Measurements from ENCODE around the gene PLK1.

PLK1 gene

GRCh38 chr16:23679986-23680336 is 1.3 kb downstream of the PLK1 start:
- no peak for DNase-seq (ENCODE audit: low spot score)

GRCh38 chr16:23682181-23682580 is 3.5 kb downstream of the PLK1 start:
- no peak for DNase-seq (ENCODE audit: low spot score)

GRCh38 chr16:23683487-23683886 is 4.8 kb downstream of the PLK1 start:
- DNase-seq (ENCODE audit: low spot score) = no peak

- DNase-seq (ENCODE audit: low spot score) = no peak
Measured at GRCh38 chr16:23687034-23687808, 8.5 kb downstream of the PLK1 start.

- no peak for DNase-seq (ENCODE audit: low spot score)
Measured at GRCh38 chr16:23689442-23690187, 10.9 kb downstream of the PLK1 start.

- DNase-seq (ENCODE audit: low spot score) = no peak
Measured at GRCh38 chr16:23690771-23691482, 12.2 kb downstream of the PLK1 start.

GRCh38 chr16:23691483-23692189 is 12.9 kb downstream of the PLK1 start:
- no peak for DNase-seq (ENCODE audit: low spot score)

GRCh38 chr16:23692190-23692837 is 13.6 kb downstream of the PLK1 start:
- no peak for DNase-seq (ENCODE audit: low spot score)

GRCh38 chr16:23694265-23694643 is 15.6 kb downstream of the PLK1 start:
- DNase-seq (ENCODE audit: low spot score) = no peak

GRCh38 chr16:23694644-23695373 is 16.1 kb downstream of the PLK1 start:
- no peak for DNase-seq (ENCODE audit: low spot score)

- DNase-seq (ENCODE audit: low spot score) = no peak
Measured at GRCh38 chr16:23695756-23696155, 17.1 kb downstream of the PLK1 start.

GRCh38 chr16:23699100-23699499 is 20.4 kb downstream of the PLK1 start:
- no peak for DNase-seq (ENCODE audit: low spot score)

GRCh38 chr16:23700093-23700492 is 21.4 kb downstream of the PLK1 start:
- DNase-seq (ENCODE audit: low spot score) = no peak

- DNase-seq (ENCODE audit: low spot score) = no peak
Measured at GRCh38 chr16:23700509-23700908, 21.8 kb downstream of the PLK1 start.

- DNase-seq (ENCODE audit: low spot score) = no peak
Measured at GRCh38 chr16:23701045-23701444, 22.4 kb downstream of the PLK1 start.

- no peak for DNase-seq (ENCODE audit: low spot score)
Measured at GRCh38 chr16:23702951-23703350, 24.3 kb downstream of the PLK1 start.

- no peak for DNase-seq (ENCODE audit: low spot score)
Measured at GRCh38 chr16:23704772-23705516, 26.3 kb downstream of the PLK1 start.

- DNase-seq (ENCODE audit: low spot score) = no peak
Measured at GRCh38 chr16:23705517-23705902, 26.8 kb downstream of the PLK1 start.

GRCh38 chr16:23706439-23706838 is 27.8 kb downstream of the PLK1 start:
- no peak for DNase-seq (ENCODE audit: low spot score)

- DNase-seq (ENCODE audit: low spot score) = no peak
Measured at GRCh38 chr16:23709536-23709935, 30.8 kb downstream of the PLK1 start.
